Heart left ventricle (tissue), 13 donors: ENCODE data around the gene VRK1.

Source experiments
- CTCF ChIP-seq, 12 donors: fragments of 200-600 bp; sonication (generic) in 4 of 12; IDR thresholded peaks; one replicate each; pipeline versions ENCODE4 v1.5.0 to v1.8.0; 2018 to 2022; ENCODE audit warnings: antibody characterized with exemption in 12 of 12, mild to moderate bottlenecking in 5 of 12
- POLR2A ChIP-seq, 2 donors: fragments of 450-650 bp; IDR thresholded peaks; one replicate each; pipeline ENCODE4 v1.6.1; 2017; ENCODE audit warnings: antibody characterized with exemption in 2 of 2, mild to moderate bottlenecking in 2 of 2, moderate library complexity in 2 of 2
- donor health status: ischemic (EF 13 %, LVEDD 7.1; RV severe dilation, severe dysfunction).
- donor health status: DM: no; HTN: yes; CAD: no.
- donor health status: DM: no; HTN: no; CAD: no.
- donor health status: ischemic (EF 25% LVEDD 6.9; RV normal size, moderate dysfunction).
- donor health status: ischemic (EF 25% LVEDD 5.7; RV mildly dilated, moderate dysfunction).
- donor health status: ischemic (EF 35%, LVEDD 5.7; RV mildly dilated, moderate dysfunction).
- donor health status: nonischemic (EF 11% LVEDD 7.7; RV severe dilation, severe dysfunction).
- donor health status: DM: yes; HTN: yes; CAD: no.
- donor health status: PGD.
- donor health status: ischemic (EF 29% LVEDD 5.4; RV normal size, mild dysfunction).
- donor health status: nonischemic (EF 23%, LVEDD 6.1; RV moderate dilation, normal function).

- TF ChIP-seq CTCF (IDR thresholded peaks at IDR 0.05) (no peak), POLR2A (IDR thresholded peaks at IDR 0.05) (no peak)
These were observed 2.4 kb downstream of the VRK1 start for GRCh38 chr14:96799489-96800054.
